DMS153 treated with DMSO at 0.1 percent for 48 hours (cell line): Measurements from ENCODE around the gene HIBADH.
"Not testable (repeated sequence)": the region's sequence is repeated elsewhere in the genome, so short reads cannot be mapped to it uniquely, and the experiment has no call there.

Experiments used
- DNase-seq: peaks from one replicate; lab custom pipeline; 2025; ENCODE audit not compliant: unreplicated experiment; lab: John Stamatoyannopoulos, UW

HIBADH gene

DNA sequence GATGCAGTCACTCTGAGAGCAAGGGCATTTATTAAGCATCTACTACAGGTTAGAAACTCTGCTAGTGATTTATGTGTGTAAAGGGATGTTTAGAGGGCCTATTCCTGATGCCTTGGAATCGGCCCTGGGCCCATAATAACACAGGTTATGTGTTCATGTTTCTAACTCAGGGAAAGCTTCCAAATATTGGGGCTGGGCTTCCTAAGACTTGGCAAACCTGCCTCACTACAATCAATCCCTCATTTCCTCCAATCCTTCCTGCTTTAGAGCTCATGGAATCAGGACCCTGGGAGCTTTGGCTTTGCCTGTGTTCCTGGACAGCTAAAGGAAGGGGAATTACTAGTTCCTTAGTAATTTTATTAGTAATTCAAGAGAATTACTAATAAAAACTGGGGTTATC, 148.8 kb downstream of the HIBADH start:
- DNase-seq = no peak

DNA sequence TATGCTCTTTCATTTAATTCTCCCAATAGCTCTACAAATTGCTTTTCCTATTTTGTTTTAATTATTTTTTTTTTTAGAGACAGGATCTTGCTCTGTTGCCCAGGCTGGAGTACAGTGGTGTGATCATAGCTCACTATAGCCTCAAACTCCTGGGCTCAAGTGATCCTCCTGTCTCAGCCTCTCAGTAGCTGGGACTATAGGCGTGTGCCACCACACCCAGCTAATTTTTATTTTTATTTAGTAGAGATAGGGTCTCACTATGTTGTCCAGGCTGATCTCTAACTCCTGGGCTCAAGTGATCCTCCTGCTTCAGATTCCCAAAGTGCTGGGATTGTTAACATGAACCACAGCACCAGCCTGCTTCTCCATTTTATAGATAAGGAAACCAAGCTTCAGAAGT, 151.3 kb downstream of the HIBADH start:
- DNase-seq = not testable (repeated sequence)

DNA sequence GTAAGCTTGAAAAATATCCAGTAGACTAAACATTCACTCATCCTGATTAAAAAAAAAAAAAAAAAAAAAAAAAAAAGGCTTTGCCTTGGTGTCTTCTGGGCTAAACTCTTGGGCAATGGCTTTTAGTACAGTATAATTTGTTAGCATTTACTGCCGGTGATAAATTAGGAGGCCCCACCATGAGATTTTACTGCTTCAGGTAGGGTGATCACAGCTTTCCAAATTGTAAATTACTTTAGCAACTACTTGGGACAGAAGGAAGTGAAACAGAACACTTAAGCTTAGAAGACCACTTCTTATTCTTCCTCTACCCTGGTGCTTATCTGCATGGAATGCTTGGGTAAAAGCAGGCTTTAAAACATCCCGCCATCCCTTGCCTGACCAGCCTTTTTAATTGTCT, 152.1 kb downstream of the HIBADH start:
- no peak for DNase-seq

DNA sequence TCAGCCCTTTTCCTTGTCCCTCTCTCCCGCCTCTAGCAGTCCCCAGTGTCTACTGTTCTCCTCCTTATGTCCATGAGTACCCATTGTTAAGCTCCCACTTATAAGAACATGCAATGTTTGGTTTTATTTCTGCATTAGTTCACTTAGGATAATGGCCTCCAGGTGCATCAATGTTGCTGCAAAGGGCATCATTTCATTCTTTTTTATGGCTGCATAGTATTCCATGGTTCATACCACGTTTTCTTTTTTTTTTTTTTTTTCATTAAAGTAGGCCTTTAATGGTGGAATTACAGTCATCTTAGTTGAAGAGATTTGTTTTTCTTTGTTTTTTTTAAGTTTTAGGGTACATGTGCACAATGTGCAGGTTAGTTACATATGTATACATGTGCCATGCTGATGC, 160.8 kb downstream of the HIBADH start:
- DNase-seq = not testable (repeated sequence)

DNA sequence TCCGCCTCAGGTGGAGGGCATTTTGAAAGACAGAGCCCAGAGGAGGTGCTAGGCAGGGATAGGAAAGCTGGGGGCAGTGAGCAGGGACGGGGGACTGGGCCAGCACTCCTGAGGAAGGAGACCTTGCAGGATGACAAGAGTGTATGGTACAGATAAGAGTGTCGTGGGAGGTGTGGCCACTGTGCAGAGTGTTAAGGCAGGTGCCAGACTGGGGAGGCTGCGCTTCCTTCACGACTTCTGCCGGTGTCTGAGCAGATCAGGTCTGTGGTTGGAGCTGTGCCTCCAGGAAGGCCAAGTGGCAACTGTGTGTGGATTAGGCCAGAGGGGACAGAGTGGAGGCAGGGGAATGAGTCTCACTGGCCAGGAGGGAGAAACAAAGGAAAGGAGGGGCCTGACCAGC, 161.7 kb downstream of the HIBADH start:
- no peak for DNase-seq

DNA sequence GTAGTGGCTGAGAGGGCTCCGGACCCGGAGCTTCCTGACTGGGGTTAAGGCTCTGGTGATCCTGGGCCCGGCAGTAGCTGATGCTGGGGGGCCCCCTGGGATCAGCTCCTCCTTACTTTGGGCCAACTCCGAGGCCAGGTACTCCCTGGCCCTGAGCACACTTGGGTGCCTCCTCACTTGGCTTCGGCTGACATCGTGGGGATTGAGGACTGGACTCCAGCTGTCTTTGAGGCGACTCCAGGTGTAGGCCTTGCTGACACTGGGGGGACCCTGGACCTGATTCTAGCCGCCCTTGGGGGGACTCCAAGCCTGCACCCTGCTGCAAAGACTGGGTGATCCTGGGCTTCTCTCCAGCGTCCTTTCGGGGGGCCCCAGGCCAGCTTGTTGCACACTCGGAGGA, 170.5 kb downstream of the HIBADH start:
- DNase-seq = no peak

DNA sequence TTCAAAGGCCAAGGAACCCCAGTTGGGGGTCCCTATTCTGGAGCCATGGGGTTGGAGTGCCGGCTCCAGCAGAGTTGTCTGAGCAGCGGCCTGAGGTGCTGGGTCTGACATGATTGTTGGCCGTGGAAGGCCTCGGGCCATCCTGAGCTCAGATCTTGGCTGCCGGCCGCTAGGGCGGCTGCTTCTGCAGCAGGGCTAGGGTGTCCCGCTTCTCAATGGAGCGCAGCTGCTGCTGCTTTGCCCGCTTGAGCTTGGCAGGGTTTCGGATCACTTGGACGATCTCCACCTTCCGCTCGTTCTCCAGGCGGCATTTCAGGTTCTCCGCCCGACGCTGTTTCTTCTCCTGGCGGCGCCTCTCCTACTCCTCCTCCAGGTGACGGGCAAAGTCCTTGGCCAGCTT, 171.1 kb downstream of the HIBADH start:
- DNase-seq = no peak

DNA sequence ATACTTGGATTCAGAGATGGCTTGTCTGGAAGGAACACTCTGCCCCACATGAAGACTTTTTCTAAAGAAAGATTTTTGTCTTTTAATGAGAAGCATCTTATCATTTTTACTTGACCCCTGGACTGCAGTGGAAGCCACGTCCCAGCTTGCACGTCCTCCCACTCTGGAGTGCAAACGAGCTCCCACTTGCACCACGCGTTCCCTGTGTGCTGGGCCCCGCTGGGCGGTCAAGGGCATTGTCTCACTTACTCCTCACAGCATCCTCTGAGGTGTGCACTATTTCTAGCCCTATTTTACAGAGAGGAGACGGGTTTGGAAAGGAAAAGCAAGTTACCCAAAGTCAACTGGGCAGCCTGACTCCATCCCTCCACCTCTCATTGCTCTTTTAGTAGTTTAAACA, 175.2 kb downstream of the HIBADH start:
- DNase-seq = no peak

DNA sequence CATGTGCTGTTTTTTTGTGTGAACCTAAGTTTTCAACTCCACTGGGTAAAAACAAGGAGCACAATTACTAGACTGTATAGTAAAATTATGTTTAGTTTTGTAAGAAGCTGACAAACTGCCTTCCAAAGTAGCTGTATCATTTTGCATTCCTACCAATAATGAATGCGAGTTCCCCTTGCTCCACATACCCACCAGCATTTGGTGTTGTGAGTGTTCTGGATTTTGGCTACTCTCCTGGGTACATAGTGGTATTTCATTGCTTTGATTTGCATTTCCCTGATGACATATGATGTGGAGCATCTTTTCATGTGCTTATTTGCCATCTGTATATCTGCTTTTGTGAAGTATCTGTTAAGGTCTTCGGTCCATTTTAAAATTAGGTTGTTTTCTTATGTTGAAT, 178.2 kb downstream of the HIBADH start:
- no peak for DNase-seq

DNA sequence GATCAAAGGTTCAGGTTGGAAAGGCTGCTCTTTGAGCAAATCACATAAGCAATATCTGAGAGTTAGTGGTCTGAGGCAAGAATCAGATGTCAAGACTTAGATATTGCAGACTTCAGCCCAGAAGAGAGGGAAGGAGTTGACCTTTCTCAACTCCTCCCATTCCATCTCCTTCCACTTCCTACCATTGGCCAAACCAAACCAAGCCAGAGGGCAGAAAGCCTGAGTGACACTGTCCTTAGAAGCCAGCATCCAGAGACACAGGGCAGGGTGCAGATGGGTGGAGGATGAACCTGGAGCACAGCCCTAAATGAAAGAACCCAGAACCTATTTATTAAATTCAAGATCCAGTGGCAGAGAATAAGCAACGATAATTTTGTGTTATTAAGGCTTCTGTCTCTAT, 180.5 kb downstream of the HIBADH start:
- no peak for DNase-seq

DNA sequence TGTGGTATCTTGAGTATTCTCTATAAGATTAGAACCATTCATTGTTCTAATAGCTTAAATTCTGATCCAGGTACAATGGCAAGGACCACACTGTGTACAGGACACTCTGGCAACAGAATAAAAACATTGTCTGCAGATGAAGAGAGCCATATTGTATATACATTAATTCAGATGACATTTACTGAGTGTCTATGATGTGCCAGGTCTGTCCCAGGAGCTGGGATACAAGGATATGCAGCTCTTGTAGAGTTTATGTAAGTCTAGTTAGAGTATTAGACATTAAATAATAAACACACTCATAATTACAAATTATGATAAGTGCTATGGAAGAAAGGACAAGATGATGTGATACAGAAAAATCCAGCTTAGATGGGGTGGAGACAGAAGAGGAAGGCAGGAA, 184.1 kb downstream of the HIBADH start:
- DNase-seq = no peak

DNA sequence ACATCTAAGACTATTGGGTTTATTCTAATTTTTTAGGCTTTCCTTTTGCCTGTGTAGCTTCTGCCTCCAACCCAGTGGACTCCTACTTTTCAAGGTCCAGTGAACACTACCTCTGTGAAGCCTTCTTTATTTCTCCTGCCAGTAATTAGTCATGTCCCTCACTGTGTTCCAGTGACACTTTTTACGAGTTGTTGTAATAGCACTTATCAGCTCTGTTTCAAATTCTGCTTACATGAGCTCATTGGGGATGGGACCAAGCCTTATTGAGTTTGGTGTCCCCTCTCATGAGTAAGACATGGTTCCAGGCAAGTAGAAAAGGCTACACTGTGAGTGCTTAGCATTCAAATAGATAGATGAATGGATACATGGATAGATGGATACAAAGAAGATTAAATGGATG, 184.6 kb downstream of the HIBADH start:
- no peak for DNase-seq

DNA sequence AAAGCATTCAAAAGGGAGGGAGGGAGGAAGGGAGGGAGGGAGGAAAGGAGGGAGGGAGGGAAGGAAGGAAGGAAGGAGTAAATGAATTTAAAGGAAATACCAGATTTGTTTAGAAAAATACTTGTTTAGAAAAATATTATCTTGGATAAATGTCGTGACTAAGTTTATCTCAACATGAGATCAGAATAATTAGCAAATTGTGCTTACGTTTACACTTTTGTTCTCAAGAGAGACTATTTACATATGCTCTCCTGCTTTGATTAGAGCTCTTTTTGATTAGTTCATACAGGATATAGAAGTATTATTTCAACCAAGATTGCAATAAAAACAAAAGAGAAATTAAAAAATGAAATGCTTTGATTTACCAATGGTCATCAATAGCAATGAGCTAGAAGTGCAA, 186.2 kb downstream of the HIBADH start:
- no peak for DNase-seq
